Measurements from ENCODE around the gene CCDC158.
A peak's percentile ranks its signal among the peaks of the same experiment; 100 is the strongest.
"Not testable (repeated sequence)": the region's sequence is repeated elsewhere in the genome, so short reads cannot be mapped to it uniquely, and the experiment has no call there.

CCDC158 gene

GRCh38 chr4:76301068-76301774, 119.7 kb downstream of the CCDC158 start:
- Mint-ChIP-seq H3K4me1 (peaks cover 33% of the 10 kb centered on the region), H3K4me3 (no peak overlapping the region), H3K27me3 (ENCODE audit: low read depth) (peaks cover 8% of the 10 kb centered on the region), H3K36me3 (ENCODE audit: low read depth) (peaks cover 8% of the 10 kb centered on the region), H3K27ac (peak overlapping the region; percentile 1 to 11 (median 4)), H3K9me3 (peaks cover 17% of the 10 kb centered on the region)
- no peak for TF ChIP-seq CTCF (IDR thresholded peaks at IDR 0.05; ENCODE audit: unreplicated experiment in 3 of 3)

- peaks cover 26% of the 10 kb centered on the region for H3K9me3 Mint-ChIP-seq
- H3K27me3 Mint-ChIP-seq (ENCODE audit: low read depth) = peaks cover 5% of the 10 kb centered on the region
- no peak overlapping the region for H3K27ac Mint-ChIP-seq
- peaks cover 25% of the 10 kb centered on the region for H3K4me1 Mint-ChIP-seq
- TF ChIP-seq CTCF (IDR thresholded peaks at IDR 0.05; ENCODE audit: unreplicated experiment in 3 of 3) = no peak
- H3K4me3 Mint-ChIP-seq = no peak overlapping the region
- peaks cover 12% of the 10 kb centered on the region for H3K36me3 Mint-ChIP-seq (ENCODE audit: low read depth)
Measured at GRCh38 chr4:76300012-76300411, 120.9 kb downstream of the CCDC158 start.

GRCh38 chr4:76298227-76298626, 122.7 kb downstream of the CCDC158 start:
- TF ChIP-seq CTCF (IDR thresholded peaks at IDR 0.05; ENCODE audit: unreplicated experiment in 3 of 3) = no peak
- Mint-ChIP-seq H3K36me3 (ENCODE audit: low read depth) (peaks cover 12% of the 10 kb centered on the region), H3K9me3 (peaks cover 33% of the 10 kb centered on the region), H3K27ac (no peak overlapping the region), H3K4me1 (peaks cover 24% of the 10 kb centered on the region), H3K4me3 (no peak overlapping the region), H3K27me3 (ENCODE audit: low read depth) (peaks cover 3% of the 10 kb centered on the region)

GRCh38 chr4:76296286-76296820, 124.6 kb downstream of the CCDC158 start:
- Mint-ChIP-seq H3K9me3 (peaks cover 35% of the 10 kb centered on the region), H3K27me3 (ENCODE audit: low read depth) (peaks cover 3% of the 10 kb centered on the region), H3K27ac (no peak overlapping the region), H3K4me3 (no peak overlapping the region), H3K36me3 (ENCODE audit: low read depth) (peaks cover 12% of the 10 kb centered on the region), H3K4me1 (peaks cover 8% of the 10 kb centered on the region)
- no peak for TF ChIP-seq CTCF (IDR thresholded peaks at IDR 0.05; ENCODE audit: unreplicated experiment in 3 of 3)

- H3K36me3 Mint-ChIP-seq (ENCODE audit: low read depth) = peaks cover 8% of the 10 kb centered on the region
- no peak for TF ChIP-seq CTCF (IDR thresholded peaks at IDR 0.05; ENCODE audit: unreplicated experiment in 3 of 3)
- no peak overlapping the region for H3K27ac Mint-ChIP-seq
- no peaks in the 10 kb centered on the region for H3K4me1 Mint-ChIP-seq
- H3K27me3 Mint-ChIP-seq (ENCODE audit: low read depth) = peaks cover 3% of the 10 kb centered on the region
- peaks cover 33% of the 10 kb centered on the region for H3K9me3 Mint-ChIP-seq
- no peak overlapping the region for H3K4me3 Mint-ChIP-seq
Measured at GRCh38 chr4:76293772-76294171, 127.2 kb downstream of the CCDC158 start.

- peaks cover 34% of the 10 kb centered on the region for H3K9me3 Mint-ChIP-seq
- H3K4me1 Mint-ChIP-seq = no peaks in the 10 kb centered on the region
- TF ChIP-seq CTCF (IDR thresholded peaks at IDR 0.05; ENCODE audit: unreplicated experiment in 3 of 3) = no peak
- peaks cover 3% of the 10 kb centered on the region for H3K27me3 Mint-ChIP-seq (ENCODE audit: low read depth)
- H3K4me3 Mint-ChIP-seq = no peak overlapping the region
- no peak overlapping the region for H3K27ac Mint-ChIP-seq
- H3K36me3 Mint-ChIP-seq (ENCODE audit: low read depth) = peaks cover 4% of the 10 kb centered on the region
Measured at GRCh38 chr4:76292730-76293129, 128.2 kb downstream of the CCDC158 start.

GRCh38 chr4:76287811-76288210, 133.1 kb downstream of the CCDC158 start:
- not testable (repeated sequence) for H3K36me3 Mint-ChIP-seq (ENCODE audit: low read depth); H3K27ac Mint-ChIP-seq; H3K27me3 Mint-ChIP-seq (ENCODE audit: low read depth); H3K4me3 Mint-ChIP-seq; H3K4me1 Mint-ChIP-seq
- H3K9me3 Mint-ChIP-seq = peaks cover 27% of the 10 kb centered on the region
